RWPE1 (cell line): Measurements from ENCODE around the gene ENOX1.
"Not testable (repeated sequence)": the region's sequence is repeated elsewhere in the genome, so short reads cannot be mapped to it uniquely, and the experiment has no call there.

ENCODE experiments used
- CTCF ChIA-PET: fragments of 350-600 bp; sonication (Branson Sonifier 250); formaldehyde crosslinking; extraction: SDS; loops from one replicate; lab custom pipeline; 2021; lab: Yijun Ruan, JAX
- POLR2A ChIA-PET: fragments of 400-600 bp; formaldehyde crosslinking; extraction: SDS; loops from one replicate; lab custom pipeline; 2020; ENCODE audit warnings: antibody characterized with exemption; ENCODE audit not compliant: low non-redundant PET; lab: Yijun Ruan, JAX
- DNase-seq: peaks from one replicate; pipeline ENCODE4 v3.0.0; 2012; ENCODE audit warnings: low spot score
- H3K27ac ChIP-seq: fragments of 450-650 bp; 2 replicates; pipeline ENCODE4 v1.5.1; 2017
- TF ChIP-seq, protein P1 (sequence below): fragments of 450-650 bp; conservative IDR thresholded peaks from 2 replicates; pipeline ENCODE4 v1.5.1; 2017; ENCODE audit warnings: low read depth, mild to moderate bottlenecking

Gene ENOX1

DNA sequence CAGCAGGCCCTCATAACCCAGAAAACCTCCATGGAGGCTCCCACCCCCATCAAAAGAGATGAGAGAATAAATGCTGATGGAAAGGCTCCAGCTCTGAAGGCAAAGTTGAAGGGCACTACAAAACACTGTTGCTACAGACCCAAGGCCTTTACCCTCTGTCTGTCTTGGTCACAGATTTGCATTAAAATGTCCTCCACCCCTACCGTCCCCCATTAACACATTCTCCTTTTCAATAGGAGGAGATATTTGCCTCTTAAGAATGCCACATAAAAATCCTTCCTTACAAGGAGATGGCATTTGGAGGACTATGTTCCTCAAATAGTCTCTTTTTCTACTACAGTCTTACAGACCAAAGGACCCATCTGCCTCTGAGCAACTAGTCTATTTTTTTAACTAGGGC is 361.5 kb downstream of the ENOX1 start:
- no peak for DNase-seq
- CTCF ChIA-PET: no interaction called here
- POLR2A ChIA-PET: no interaction called here
- H3K27ac ChIP-seq: no peak overlapping the region
- TF ChIP-seq, protein P1, sequence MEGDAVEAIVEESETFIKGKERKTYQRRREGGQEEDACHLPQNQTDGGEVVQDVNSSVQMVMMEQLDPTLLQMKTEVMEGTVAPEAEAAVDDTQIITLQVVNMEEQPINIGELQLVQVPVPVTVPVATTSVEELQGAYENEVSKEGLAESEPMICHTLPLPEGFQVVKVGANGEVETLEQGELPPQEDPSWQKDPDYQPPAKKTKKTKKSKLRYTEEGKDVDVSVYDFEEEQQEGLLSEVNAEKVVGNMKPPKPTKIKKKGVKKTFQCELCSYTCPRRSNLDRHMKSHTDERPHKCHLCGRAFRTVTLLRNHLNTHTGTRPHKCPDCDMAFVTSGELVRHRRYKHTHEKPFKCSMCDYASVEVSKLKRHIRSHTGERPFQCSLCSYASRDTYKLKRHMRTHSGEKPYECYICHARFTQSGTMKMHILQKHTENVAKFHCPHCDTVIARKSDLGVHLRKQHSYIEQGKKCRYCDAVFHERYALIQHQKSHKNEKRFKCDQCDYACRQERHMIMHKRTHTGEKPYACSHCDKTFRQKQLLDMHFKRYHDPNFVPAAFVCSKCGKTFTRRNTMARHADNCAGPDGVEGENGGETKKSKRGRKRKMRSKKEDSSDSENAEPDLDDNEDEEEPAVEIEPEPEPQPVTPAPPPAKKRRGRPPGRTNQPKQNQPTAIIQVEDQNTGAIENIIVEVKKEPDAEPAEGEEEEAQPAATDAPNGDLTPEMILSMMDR: no peak

DNA sequence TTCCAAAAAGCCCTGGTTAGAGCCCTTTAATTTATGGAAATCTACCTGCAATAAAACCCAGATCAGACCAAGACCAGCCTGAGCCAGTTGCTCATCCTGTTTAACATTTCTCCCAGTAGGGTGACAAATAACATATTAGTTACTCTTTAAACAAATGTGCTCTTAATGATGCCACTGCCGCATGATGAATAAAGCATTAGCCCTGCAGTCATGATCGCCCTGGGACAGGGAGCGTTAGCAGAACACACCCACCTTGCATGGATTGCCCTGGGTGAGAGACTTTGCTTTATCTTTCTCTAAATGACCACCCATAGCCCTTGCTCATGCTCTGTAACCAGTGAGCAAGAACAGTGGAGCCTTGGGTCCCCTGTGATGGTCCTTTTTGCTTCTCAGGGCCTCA is 362.4 kb downstream of the ENOX1 start:
- H3K27ac ChIP-seq: no peak overlapping the region
- ChIA-PET POLR2A (no interaction called here), CTCF (interaction anchor here (0.6 kb wide), 1 partner anchor 88 kb away, joined by 3 read pairs; no protein-coding TSS in a partner anchor)
- DNase-seq: no peak
- TF ChIP-seq, protein P1: no peak

DNA sequence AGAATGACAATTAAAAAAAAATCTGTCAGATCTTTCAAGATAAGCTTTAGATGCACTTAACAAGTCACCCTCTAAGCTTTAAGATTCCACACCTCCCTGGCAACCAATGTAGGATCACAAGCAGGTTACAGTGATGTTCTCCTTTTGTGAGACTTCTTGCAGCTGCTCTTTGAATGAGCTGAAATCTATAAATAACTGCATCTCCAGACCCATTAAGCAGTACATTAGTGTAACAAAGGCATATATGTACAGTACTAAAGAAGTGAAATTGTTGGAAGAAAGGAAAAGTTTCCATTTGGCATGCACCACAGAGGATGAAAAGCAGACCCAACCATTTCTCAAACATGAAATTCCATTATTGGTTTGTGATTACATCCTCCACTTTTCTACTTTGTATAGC is 364.7 kb downstream of the ENOX1 start:
- CTCF ChIA-PET: no interaction called here
- DNase-seq: no peak
- no peak overlapping the region for H3K27ac ChIP-seq
- POLR2A ChIA-PET: no interaction called here
- TF ChIP-seq, protein P1: no peak

DNA sequence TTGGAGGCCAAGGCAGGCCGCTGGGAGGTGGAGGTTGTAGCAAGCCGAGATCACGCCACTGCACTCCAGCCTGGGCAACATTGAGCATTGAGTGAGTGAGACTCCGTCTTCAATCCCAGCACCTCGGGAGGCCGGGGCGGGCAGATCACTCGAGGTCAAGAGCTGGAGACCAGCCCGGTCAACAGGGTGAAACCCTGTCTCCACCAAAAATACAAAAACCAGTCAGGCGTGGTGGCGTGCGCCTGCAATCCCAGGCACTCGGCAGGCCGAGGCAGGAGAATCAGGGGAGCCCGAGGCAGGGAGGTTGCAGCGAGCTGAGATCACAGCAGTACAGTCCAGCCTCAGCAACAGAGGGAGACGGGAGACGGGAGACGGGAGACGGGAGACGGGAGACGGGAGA is 369.9 kb downstream of the ENOX1 start:
- CTCF ChIA-PET, POLR2A ChIA-PET, DNase-seq, H3K27ac ChIP-seq: not testable (repeated sequence)

DNA sequence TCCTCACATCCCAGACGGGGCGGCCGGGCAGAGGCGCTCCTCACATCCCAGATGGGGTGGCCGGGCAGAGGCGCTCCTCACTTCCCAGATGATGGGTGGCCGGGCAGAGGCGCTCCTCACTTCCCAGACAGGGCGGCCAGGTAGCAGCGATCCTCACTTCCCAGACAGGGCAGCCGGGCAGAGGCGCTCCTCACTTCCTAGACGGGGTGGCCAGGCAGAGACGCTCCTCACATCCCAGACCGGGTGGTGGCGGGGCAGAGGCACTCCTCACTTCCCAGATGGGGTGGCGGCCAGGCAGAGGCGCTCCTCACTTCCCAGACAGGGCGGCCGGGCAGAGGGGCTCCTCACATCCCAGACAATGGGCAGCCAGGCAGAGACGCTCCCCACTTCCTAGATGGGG is 370.4 kb downstream of the ENOX1 start:
- H3K27ac ChIP-seq, POLR2A ChIA-PET, CTCF ChIA-PET, DNase-seq: not testable (repeated sequence)

DNA sequence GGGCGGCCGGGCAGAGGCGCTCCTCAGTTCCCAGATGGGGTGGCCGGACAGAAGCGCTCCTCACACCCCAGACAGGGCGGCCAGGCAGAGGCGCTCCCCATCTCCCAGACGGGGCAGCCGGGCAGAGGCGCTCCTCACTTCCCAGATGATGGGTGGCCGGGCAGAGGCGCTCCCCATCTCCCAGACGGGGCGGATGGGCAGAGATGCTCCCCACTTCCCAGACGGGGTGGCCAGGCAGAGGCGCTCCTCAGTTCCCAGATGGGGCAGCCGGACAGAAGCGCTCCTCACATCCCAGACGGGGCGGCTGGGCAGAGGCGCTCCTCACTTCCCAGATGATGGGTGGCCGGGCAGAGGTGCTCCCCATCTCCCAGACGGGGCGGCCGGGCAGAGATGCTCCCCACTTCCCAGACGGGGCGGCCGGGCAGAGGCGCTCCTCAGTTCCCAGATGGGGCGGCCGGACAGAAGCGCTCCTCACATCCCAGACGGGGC is 370.8 kb downstream of the ENOX1 start:
- DNase-seq, POLR2A ChIA-PET, H3K27ac ChIP-seq, CTCF ChIA-PET: not testable (repeated sequence)

DNA sequence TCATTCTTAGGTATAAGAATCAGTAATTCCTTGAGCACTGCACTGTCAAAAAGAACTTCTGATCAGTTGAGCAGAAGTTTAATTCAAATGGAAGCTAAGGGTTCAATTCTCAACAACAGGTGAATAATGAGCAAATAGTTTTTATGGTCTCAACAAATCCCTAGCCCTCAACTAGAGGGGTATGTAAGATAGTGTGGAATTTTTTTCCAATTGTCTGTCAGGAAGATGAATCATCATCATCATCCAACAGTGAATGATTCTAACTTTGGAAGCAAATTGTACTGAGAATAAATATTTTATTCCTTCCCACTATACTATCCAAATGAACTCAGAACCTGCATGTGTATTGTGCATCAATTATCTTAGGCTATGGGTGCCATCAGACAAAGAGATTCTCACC is 372.7 kb downstream of the ENOX1 start:
- DNase-seq: no peak
- POLR2A ChIA-PET: no interaction called here
- TF ChIP-seq, protein P1: no peak
- CTCF ChIA-PET: no interaction called here
- H3K27ac ChIP-seq: no peak overlapping the region

DNA sequence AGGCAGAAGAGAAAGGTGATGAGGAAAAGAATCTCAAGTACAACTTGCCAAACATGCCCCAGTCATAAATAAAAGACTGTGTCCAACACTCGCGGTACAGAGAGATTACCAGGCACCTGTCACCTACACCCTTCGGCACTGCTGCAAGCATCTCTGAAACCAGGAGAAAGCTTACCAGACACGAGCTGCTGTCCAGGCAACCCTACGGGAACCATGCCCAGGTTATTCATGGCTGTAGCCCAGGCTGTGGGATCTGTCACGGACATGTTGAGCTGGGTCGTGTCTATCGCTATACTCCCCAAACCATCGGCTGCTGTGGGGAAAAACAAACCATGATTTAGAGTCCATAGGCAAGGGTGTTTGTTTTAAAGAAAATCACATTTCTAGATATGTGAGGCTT is 375.0 kb downstream of the ENOX1 start:
- DNase-seq: no peak
- TF ChIP-seq, protein P1: no peak
- CTCF ChIA-PET: no interaction called here
- H3K27ac ChIP-seq: no peak overlapping the region
- POLR2A ChIA-PET: no interaction called here
